Endometrium (tissue), 2 donors: ENCODE measurements around the gene CRHR1.

Experiments
- FAIRE-seq: peaks from 2 replicates; lab custom pipeline; 2012; peaks lifted over from hg19 to GRCh38; lab: Jason Lieb, UNC
- donor health status: control.
- donor health status: control.

The CRHR1 gene

GRCh38 chr17:45824475-45824874 lies 40.4 kb downstream of the CRHR1 start:
- no peak for FAIRE-seq

DNA sequence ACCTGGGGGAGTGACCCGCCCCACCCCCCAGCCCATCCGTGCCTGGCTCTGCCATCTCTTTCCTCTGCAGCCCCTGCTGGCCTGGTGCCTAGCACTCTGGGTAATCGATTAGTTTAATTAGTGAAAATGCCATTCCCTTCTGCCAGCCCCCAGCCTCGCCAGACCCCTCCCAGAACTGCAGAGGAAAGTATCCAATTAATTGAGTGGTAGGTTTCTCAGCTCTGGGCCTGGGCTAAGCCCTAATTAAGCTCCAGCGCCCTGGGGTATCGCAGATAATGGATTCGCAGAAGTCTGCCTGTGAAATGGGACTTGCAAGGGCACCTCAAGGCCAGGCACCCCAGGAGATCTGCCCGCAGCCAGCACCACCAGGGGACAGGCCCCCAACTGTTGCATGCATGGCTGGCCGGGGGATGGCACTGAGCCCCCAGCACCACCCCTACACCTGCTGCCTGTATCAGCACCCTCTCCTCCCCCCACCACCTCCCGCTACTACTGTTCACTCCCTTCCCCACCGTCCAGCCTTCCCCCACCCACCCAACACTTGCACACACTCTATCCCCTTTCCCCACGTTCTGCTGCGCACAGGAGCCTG lies 40.9 kb downstream of the CRHR1 start:
- no peak for FAIRE-seq

GRCh38 chr17:45825792-45826191 lies 41.7 kb downstream of the CRHR1 start:
- no peak for FAIRE-seq

GRCh38 chr17:45826919-45827588 lies 42.9 kb downstream of the CRHR1 start:
- no peak for FAIRE-seq

DNA sequence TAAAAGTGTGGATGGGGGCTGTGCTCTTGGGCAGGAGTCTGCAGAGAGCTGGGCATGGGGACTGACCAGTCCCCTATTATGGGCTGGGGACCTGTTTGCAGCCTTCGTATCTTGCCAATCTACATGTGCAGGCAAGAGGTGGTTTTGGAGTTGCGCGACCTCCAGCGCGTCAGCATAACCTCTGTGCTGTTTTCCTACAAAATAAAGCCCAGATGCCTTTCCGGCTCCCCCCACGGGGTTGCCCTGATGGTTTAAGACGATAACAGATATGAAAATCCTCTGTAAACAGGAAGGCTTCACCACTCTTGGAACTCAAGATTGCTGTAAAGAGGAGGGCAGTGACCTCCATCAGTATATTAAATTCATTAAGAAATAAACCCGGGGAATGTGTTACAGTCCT lies 44.1 kb downstream of the CRHR1 start:
- no peak for FAIRE-seq

DNA sequence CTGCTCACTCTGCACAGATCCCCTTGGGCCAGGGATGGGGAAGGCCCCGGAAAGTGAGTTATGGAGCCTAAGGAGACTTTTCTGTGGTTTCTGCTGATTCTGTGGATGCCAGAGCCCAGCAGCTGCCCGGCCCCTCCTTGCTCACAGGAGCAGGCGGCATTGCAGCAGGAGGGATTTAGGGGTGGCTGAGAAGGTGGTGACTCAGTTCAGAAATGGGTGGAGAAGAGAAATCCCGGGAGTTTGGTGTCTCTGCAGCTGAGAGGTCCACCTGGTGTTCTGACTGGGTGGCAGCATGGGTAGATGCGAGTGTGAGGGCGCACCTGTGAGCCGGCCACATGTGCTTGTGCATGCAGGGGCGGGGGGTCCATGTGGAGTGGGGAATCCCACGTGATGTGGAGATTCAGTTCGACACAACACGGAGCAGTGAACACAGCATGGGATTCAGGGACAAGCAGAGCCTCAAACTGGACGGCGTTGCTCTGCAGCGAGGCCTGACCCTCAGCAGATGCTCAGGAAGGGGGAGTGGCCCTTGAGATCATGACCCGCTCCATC lies 44.5 kb downstream of the CRHR1 start:
- no peak for FAIRE-seq

- FAIRE-seq: no peak
Observed at GRCh38 chr17:45833920-45834319, 49.8 kb downstream of the CRHR1 start.

DNA sequence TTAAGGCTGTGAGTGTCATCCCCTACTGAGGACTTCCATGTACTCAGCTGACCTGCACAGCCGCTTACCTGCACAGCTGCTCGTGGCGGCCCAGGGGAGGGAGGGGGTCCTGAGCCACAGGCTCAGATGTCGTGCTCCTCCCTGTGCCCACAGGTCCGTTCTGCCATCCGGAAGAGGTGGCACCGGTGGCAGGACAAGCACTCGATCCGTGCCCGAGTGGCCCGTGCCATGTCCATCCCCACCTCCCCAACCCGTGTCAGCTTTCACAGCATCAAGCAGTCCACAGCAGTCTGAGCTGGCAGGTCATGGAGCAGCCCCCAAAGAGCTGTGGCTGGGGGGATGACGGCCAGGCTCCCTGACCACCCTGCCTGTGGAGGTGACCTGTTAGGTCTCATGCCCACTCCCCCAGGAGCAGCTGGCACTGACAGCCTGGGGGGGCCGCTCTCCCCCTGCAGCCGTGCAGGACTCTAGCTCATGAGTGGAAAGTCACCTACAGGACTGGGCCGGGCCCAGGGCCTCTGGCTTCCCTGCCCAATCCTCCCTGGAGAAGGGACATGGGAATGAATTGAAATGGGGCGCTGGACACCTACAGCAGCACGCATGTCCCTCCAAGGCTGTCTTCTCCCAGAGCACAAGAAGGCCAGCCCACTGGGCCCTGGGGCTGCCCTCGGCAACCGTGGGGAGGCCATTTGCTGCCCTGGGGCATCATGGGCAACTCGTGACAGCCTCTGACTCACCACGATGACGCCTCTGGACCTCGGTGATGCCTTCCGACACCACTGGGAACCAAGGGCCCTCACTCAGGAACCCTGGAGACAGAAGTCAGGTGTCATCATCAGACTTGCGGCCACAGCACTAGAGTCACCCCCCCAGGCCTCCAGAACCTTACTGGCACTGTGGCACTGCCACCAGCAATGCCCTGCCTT lies 50.6 kb downstream of the CRHR1 start:
- FAIRE-seq: no peak

GRCh38 chr17:45835481-45835880 lies 51.4 kb downstream of the CRHR1 start:
- FAIRE-seq: no peak

DNA sequence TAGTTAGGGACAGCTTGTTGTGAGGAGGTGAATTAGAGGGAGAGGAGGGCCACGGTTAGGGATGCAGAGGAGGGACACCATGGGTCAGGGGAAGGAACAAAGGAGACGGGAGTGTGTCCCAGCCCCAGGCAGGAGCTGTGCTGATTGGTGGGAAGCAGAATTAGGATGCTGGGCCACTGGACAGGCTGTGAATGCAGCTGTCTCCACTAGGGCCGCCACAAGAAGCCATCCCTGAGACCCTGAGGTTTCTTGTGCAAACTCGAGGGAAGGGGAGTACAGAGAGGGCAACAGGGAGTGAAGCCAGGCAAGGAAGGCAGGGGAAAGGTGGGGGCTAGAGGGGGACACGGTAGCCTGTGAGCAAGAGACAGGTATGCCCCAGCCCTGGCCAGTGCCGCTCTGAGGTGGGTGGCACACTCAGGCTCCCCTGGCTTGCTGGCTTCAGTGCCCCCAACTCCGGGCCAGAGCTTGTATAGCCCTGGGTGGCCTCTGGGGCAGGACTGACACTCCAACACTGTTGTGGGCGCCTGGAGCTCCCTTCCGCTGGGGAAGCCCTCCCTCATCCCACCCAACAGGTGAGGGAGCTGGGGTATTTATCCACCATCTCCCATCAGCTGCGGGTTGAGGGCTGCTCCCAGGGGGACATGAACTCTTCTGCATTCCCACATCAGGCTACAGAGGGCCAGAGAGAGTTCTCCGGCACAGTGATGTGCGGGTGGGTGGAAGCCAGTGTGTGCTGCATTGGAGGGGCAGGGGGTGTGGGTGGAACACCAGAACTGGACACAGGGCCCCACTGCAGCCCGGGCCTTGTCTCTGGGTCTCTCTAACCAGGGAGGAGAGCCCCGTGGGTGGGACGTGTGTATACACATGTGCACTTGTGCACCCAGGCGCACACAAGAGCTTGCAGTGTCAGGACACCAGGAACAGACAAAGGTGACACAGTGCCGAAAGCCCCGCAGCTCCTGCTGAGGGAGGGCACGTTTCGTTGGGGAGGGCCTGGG lies 52.2 kb downstream of the CRHR1 start:
- no peak for FAIRE-seq

DNA sequence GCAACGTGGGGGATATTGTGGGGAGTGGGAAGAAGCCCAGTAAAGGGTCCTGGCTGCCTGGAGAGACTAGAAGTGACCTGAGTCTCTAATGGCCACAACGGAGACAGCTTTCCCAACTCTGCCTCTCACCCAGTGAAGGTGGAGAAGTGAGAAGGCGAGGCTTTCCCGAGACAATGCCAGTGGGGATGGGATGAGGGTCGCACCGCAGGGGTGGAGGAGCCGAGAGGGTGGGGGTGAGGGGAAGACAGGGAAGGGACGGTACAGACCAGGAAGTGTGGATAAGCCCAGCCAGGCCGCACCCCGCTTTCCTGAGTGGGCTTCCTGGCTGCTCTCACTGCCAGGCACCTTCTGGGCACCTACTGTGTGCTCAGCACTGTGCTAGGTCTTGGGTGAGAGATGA lies 53.1 kb downstream of the CRHR1 start:
- FAIRE-seq: no peak

GRCh38 chr17:45837603-45838002 lies 53.5 kb downstream of the CRHR1 start:
- no peak for FAIRE-seq

DNA sequence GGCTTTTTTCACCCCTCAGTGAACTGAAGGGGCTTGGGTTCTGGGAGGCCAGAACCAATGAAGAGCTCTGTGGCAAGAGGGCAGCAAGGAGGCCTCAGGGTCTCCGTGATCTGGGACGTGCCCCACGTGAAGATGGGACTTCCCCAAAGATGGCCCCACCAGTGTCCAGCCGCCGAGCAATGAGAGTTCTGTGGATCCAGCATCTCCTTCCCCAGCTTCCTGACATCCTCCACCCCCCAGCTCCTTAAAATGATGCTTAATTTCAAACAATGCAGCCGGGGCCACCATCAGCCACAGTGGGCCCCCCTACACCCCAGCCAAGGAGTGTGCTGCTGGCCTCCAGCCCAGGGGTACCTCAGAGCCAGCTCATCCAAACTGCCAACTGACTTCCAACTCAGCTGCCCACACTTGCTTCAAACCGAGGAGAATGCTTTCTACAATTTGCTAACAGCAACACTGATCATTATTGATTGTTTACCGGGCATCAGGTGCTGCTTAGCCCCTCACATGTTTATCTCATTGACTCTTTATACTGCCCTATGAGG lies 54.7 kb downstream of the CRHR1 start:
- no peak for FAIRE-seq

DNA sequence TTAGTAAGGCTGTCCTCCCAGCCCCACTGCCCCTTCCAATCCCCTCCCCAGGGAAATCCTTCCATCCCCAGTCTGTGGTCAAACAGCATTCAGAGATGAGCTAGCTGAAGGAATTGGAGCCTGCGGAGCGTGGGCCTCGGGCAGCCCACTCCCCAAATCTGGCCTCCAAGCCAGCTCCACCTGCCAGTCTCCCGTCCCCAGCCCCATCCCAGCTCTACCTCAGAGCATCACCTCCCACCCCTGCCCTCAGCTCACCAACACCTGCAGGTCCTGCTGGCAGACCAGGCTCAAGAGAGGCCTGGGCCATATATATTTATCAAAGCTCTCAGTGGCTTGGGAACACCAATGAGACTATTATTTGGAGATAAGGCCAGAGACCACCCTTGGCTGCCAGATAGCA lies 55.3 kb downstream of the CRHR1 start:
- no peak for FAIRE-seq

DNA sequence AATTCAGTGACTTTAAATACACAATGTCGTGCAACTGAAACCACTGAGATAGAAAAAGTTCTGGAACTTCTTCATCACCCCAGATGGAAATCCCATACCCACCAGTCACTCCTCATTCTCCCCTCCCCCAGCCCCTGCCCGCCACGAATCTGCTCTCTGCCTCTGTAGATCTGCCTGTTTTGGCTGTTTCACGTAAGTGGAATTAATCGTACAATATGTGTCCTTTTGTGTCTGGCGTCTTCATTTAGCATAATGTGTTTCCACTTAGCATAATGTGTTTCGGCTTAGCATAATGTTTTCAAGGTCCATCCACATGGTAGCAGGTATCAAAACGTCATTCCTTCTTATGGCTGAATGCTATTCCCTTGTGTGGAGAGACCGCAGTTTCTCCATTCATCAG lies 57.1 kb downstream of the CRHR1 start:
- FAIRE-seq: no peak

GRCh38 chr17:45841883-45842525 lies 57.9 kb downstream of the CRHR1 start:
- FAIRE-seq: no peak

- FAIRE-seq: no peak
Observed at GRCh38 chr17:45843722-45844121, 59.6 kb downstream of the CRHR1 start.

- FAIRE-seq: no peak
Observed at GRCh38 chr17:45844695-45845375, 60.7 kb downstream of the CRHR1 start, which contains the start of gene SPPL2C. Gene SPPL2C, plus strand, starts transcription at chr17:45844881. Its CDS starts 26 bp downstream, at chr17:45844907.

GRCh38 chr17:45845376-45846185 lies 61.5 kb downstream of the CRHR1 start:
- FAIRE-seq: no peak
